ENCODE measurements around the gene HOXA1.

DNA sequence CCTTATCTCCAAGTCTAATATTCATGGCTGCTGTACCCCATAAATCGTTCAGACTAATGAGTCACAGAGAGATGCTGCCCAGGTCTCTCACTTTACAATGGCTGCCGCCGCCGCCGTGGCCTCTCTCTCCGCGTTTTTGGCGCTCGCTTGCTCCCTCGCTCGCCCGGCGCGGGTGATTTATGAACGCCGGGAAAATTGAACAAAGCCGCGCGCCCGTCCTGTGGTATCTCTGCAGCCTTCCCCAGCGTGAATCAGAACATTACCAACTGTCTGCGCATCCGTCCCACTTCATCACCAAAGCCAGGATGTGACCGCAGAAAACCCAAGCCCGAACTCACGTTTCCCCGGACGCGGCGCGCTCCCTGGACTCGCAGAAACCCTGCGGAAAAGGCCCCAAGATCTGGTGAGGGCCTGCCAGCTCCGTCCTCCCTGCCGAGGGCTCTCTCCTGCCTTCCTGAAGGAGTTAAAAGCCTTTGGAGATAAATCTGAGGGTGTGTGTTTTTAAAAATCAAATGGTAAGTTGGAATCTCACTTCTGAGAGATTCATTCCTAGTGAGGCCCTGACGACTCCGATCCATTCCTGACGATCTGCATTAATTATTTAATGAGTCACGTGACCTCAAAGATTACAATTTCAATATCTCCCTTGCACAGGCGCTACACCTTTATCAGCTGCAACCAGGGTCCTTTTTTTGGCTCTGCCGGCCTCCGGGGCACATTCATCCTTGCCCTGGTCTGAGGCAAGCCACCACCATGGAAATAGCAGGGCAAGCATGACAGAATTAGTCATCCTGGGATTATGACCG, 28.5 kb upstream of the HOXA1 start:
- TF ChIP-seq ZNF530 (tag by site-specific recombination; IDR thresholded peaks at IDR 0.05; ENCODE audit: low read depth) (no peak), HOXA7 (CRISPR knock-in tag; IDR thresholded peaks at IDR 0.05; ENCODE audit: borderline replicate concordance) (no peak), SALL2 (tag by site-specific recombination; IDR thresholded peaks at IDR 0.05; ENCODE audit: borderline replicate concordance) (no peak)
- TF ChIP-seq, protein P1, sequence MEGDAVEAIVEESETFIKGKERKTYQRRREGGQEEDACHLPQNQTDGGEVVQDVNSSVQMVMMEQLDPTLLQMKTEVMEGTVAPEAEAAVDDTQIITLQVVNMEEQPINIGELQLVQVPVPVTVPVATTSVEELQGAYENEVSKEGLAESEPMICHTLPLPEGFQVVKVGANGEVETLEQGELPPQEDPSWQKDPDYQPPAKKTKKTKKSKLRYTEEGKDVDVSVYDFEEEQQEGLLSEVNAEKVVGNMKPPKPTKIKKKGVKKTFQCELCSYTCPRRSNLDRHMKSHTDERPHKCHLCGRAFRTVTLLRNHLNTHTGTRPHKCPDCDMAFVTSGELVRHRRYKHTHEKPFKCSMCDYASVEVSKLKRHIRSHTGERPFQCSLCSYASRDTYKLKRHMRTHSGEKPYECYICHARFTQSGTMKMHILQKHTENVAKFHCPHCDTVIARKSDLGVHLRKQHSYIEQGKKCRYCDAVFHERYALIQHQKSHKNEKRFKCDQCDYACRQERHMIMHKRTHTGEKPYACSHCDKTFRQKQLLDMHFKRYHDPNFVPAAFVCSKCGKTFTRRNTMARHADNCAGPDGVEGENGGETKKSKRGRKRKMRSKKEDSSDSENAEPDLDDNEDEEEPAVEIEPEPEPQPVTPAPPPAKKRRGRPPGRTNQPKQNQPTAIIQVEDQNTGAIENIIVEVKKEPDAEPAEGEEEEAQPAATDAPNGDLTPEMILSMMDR (tag by site-specific recombination; IDR thresholded peaks at IDR 0.05): no peak
- TF ChIP-seq, protein P2, sequence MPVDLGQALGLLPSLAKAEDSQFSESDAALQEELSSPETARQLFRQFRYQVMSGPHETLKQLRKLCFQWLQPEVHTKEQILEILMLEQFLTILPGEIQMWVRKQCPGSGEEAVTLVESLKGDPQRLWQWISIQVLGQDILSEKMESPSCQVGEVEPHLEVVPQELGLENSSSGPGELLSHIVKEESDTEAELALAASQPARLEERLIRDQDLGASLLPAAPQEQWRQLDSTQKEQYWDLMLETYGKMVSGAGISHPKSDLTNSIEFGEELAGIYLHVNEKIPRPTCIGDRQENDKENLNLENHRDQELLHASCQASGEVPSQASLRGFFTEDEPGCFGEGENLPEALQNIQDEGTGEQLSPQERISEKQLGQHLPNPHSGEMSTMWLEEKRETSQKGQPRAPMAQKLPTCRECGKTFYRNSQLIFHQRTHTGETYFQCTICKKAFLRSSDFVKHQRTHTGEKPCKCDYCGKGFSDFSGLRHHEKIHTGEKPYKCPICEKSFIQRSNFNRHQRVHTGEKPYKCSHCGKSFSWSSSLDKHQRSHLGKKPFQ (tag by site-specific recombination; IDR thresholded peaks at IDR 0.05): no peak
- TF ChIP-seq, protein P3, sequence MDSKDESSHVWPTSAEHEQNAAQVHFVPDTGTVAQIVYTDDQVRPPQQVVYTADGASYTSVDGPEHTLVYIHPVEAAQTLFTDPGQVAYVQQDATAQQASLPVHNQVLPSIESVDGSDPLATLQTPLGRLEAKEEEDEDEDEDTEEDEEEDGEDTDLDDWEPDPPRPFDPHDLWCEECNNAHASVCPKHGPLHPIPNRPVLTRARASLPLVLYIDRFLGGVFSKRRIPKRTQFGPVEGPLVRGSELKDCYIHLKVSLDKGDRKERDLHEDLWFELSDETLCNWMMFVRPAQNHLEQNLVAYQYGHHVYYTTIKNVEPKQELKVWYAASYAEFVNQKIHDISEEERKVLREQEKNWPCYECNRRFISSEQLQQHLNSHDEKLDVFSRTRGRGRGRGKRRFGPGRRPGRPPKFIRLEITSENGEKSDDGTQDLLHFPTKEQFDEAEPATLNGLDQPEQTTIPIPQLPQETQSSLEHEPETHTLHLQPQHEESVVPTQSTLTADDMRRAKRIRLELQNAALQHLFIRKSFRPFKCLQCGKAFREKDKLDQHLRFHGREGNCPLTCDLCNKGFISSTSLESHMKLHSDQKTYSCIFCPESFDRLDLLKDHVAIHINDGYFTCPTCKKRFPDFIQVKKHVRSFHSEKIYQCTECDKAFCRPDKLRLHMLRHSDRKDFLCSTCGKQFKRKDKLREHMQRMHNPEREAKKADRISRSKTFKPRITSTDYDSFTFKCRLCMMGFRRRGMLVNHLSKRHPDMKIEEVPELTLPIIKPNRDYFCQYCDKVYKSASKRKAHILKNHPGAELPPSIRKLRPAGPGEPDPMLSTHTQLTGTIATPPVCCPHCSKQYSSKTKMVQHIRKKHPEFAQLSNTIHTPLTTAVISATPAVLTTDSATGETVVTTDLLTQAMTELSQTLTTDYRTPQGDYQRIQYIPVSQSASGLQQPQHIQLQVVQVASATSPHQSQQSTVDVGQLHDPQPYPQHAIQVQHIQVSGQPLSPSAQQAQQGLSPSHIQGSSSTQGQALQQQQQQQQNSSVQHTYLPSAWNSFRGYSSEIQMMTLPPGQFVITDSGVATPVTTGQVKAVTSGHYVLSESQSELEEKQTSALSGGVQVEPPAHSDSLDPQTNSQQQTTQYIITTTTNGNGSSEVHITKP (tag by site-specific recombination; IDR thresholded peaks at IDR 0.05): no peak

Measured in HEK293 (cell line).